ENCODE data around the gene SH3PXD2B. TPM values are rescaled to one million over a fixed set of nuclear protein-coding genes. Genes with fewer than 3 reads are reported as not detected.
"Not testable (repeated sequence)": the region's sequence is repeated elsewhere in the genome, so short reads cannot be mapped to it uniquely, and the experiment has no call there.

SH3PXD2B gene
- total RNA-seq, 1 donor from 2014 or later: 46.2 TPM

GRCh38 chr5:172371684-172372083 is 82.6 kb downstream of the SH3PXD2B start:
- no peak overlapping the region for H3K27ac ChIP-seq
- H3K36me3 ChIP-seq: peaks cover 8% of the 10 kb centered on the region
- no peak overlapping the region for H3K4me3 ChIP-seq
- no peaks in the 10 kb centered on the region for H3K9me3 ChIP-seq
- H3K4me1 ChIP-seq: no peaks in the 10 kb centered on the region
- DNase-seq: no peak
- intact Hi-C loops (cut with DNase I): no loop called here
- ATAC-seq: no peak
- TF ChIP-seq CTCF (IDR thresholded peaks at IDR 0.05): no peak
- H3K27me3 ChIP-seq: no peaks in the 10 kb centered on the region

- peak; percentile 59 for TF ChIP-seq CTCF (IDR thresholded peaks at IDR 0.05)
- H3K27ac ChIP-seq: no peak overlapping the region
- intact Hi-C loops (cut with DNase I): no loop called here
- H3K36me3 ChIP-seq: peaks cover 8% of the 10 kb centered on the region
- H3K27me3 ChIP-seq: no peaks in the 10 kb centered on the region
- no peaks in the 10 kb centered on the region for H3K4me1 ChIP-seq
- no peak overlapping the region for H3K4me3 ChIP-seq
- H3K9me3 ChIP-seq: no peaks in the 10 kb centered on the region
- peak; percentile 61 for ATAC-seq
- DNase-seq: no peak
These were observed 83.4 kb downstream of the SH3PXD2B start for GRCh38 chr5:172370648-172371545.

DNA sequence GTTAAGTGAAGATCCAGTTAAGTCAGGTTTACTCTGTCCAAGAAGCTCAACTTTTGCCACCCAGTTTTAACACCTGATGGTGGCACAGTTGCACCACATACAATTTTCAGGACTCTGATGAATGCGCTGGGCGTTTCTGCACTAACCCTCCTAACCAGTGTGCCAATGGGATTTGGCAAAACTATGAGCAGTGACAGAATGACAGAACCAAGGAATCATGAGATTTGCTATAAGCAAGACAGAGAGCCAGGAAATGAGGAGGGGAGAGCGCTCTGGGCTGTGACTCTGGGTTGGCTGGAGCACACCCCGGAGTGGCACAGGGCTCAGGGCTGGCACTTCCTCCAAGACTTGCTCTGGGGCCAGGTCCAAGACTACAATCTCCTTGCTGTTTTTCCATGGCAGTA is 84.1 kb downstream of the SH3PXD2B start:
- H3K4me3 ChIP-seq: no peak overlapping the region
- H3K4me1 ChIP-seq: no peaks in the 10 kb centered on the region
- intact Hi-C loops (cut with DNase I): no loop called here
- H3K9me3 ChIP-seq: no peaks in the 10 kb centered on the region
- ATAC-seq (peak; percentile 17), DNase-seq (no peak)
- H3K27me3 ChIP-seq: no peaks in the 10 kb centered on the region
- H3K36me3 ChIP-seq: peaks cover 5% of the 10 kb centered on the region
- no peak overlapping the region for H3K27ac ChIP-seq
- no peak for TF ChIP-seq CTCF (IDR thresholded peaks at IDR 0.05)

DNA sequence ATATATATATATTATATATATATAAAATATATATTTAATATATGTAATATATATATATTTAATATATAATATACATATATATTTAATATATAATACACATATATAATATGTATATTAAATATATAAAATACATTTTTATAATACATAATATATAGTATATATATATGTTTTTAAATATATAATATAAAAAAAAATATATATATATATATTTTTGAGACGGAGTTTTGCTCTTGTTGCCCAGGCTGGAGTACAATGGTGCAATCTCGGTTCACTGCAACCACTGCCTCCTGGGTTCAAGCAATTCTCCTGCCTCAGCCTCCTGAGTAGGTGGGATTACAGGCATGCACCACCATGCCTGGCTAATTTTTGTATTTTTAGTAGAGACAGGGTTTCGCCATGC is 85.6 kb downstream of the SH3PXD2B start:
- H3K4me1 ChIP-seq; H3K9me3 ChIP-seq; H3K4me3 ChIP-seq; intact Hi-C loops (cut with DNase I); DNase-seq; ATAC-seq; H3K36me3 ChIP-seq; H3K27me3 ChIP-seq; H3K27ac ChIP-seq: not testable (repeated sequence)

DNA sequence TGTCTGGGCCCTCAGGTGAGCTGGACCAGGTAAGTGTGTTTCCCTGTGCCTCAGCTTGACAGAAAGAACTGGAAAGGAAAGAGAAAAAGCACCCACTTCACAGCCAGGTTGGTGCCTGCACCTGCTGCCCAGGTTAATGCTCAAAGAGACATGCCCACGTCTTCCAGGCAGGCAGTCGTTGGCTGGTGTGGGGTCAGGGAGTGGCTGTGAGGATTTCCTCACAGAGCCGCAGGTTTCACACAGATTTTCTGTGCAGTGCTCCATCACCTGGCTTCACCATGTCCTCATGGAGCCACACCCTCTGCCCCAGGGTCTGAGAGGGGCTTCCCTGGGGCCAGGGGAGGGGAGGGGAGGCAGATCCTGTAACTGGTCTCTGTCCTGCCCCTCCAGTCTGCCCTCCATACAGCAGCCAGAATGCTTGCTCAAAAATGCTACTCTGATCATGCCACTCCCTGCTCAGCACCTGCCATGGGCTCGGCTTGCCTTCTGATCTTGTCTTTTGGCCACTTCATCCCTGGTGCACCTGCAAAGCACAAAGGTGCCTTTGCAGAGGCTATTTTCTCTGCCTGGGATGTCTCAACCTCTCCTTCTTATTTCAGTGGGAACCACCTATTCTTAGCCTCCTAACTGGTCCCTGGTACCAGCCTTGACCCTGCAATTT is 88.2 kb downstream of the SH3PXD2B start:
- no peak for DNase-seq
- no peaks in the 10 kb centered on the region for H3K9me3 ChIP-seq
- H3K27ac ChIP-seq: no peak overlapping the region
- ATAC-seq: no peak
- no peaks in the 10 kb centered on the region for H3K27me3 ChIP-seq
- no peak overlapping the region for H3K4me3 ChIP-seq
- intact Hi-C loops (cut with DNase I): no loop called here
- H3K4me1 ChIP-seq: no peaks in the 10 kb centered on the region
- TF ChIP-seq CTCF (IDR thresholded peaks at IDR 0.05): no peak
- no peaks in the 10 kb centered on the region for H3K36me3 ChIP-seq

GRCh38 chr5:172364773-172365172 is 89.6 kb downstream of the SH3PXD2B start:
- intact Hi-C loops (cut with DNase I): no loop called here
- Histone ChIP-seq H3K36me3 (peaks cover 7% of the 10 kb centered on the region), H3K27ac (no peak overlapping the region), H3K9me3 (no peaks in the 10 kb centered on the region), H3K4me1 (no peaks in the 10 kb centered on the region), H3K27me3 (no peaks in the 10 kb centered on the region), H3K4me3 (no peak overlapping the region)
- ATAC-seq: no peak
- no peak for DNase-seq
- no peak for TF ChIP-seq CTCF (IDR thresholded peaks at IDR 0.05)
